Large intestine (tissue), 3 donors: Measurements from ENCODE around the gene KDM1B. TPM values are rescaled to one million over a fixed set of nuclear protein-coding genes. Genes with fewer than 3 reads are reported as not detected.

ENCODE experiments used
- DNase-seq, 2 donors: peaks; one replicate each; pipeline versions ENCODE4 v3.0.0 to v3.0.0-alpha.2; 2013
- H3K27ac ChIP-seq: one replicate; pipeline ENCODE4 v1.5.1; 2013; ENCODE audit warnings: low read length
- H3K27me3 ChIP-seq: 2 replicates; pipeline ENCODE4 v1.6.1; 2013; ENCODE audit warnings: low read length; ENCODE audit not compliant: control insufficient read depth, insufficient read depth
- H3K36me3 ChIP-seq: 2 replicates; pipeline ENCODE4 v1.6.1; 2013; ENCODE audit warnings: low read length; ENCODE audit not compliant: control insufficient read depth, insufficient read depth
- H3K4me1 ChIP-seq: one replicate; pipeline ENCODE4 v1.6.1; 2013; ENCODE audit warnings: low read length; ENCODE audit not compliant: control insufficient read depth, insufficient read depth
- H3K4me3 ChIP-seq: one replicate; pipeline ENCODE4 v1.5.1; 2013; ENCODE audit warnings: low read length
- H3K9me3 ChIP-seq: one replicate; pipeline ENCODE4 v1.6.1; 2013; ENCODE audit warnings: mild to moderate bottlenecking, low read depth, low read length, moderate library complexity; ENCODE audit not compliant: control insufficient read depth
- WGBS: methylation state at CpG from one replicate; pipeline ENCODE4 v1.1.5; 2013; ENCODE audit warnings: low lambda C conversion rate; ENCODE audit not compliant: insufficient coverage; 5-methylcytosine and 5-hydroxymethylcytosine counted together
- polyA plus RNA-seq: library from polyadenylated mRNA; unstranded; fragments of 120-200 nt; gene quantifications from one replicate; pipeline ENCODE4 v1.2.1, GENCODE V29; 2013

KDM1B gene
- polyA plus RNA-seq, 1 donor: 11.4 TPM

- 100% methylated on average over 2 of the region's 4 CpGs for WGBS
- H3K27ac ChIP-seq: no peak overlapping the region
- no peaks in the 10 kb centered on the region for H3K9me3 ChIP-seq
- DNase-seq: no peak
- H3K27me3 ChIP-seq: no peaks in the 10 kb centered on the region
- H3K4me1 ChIP-seq: peaks cover 9% of the 10 kb centered on the region
- H3K4me3 ChIP-seq: no peak overlapping the region
- H3K36me3 ChIP-seq: peaks cover 28% of the 10 kb centered on the region
Observed at GRCh38 chr6:18259675-18260447, 104.6 kb downstream of the KDM1B start.

GRCh38 chr6:18260448-18261106 is 105.4 kb downstream of the KDM1B start:
- no CpG with 5 or more reads among the region's 4 CpGs for WGBS
- Histone ChIP-seq H3K9me3 (no peaks in the 10 kb centered on the region), H3K27ac (no peak overlapping the region), H3K27me3 (no peaks in the 10 kb centered on the region), H3K4me1 (peaks cover 13% of the 10 kb centered on the region), H3K4me3 (no peak overlapping the region), H3K36me3 (peaks cover 21% of the 10 kb centered on the region)
- no peak for DNase-seq

GRCh38 chr6:18261877-18262276 is 106.7 kb downstream of the KDM1B start:
- H3K36me3 ChIP-seq: peaks cover 18% of the 10 kb centered on the region
- peaks cover 13% of the 10 kb centered on the region for H3K4me1 ChIP-seq
- no peak overlapping the region for H3K4me3 ChIP-seq
- no peak overlapping the region for H3K27ac ChIP-seq
- no peaks in the 10 kb centered on the region for H3K27me3 ChIP-seq
- DNase-seq: no peak
- 82% methylated on average over 2 of the region's 6 CpGs for WGBS
- peaks cover 5% of the 10 kb centered on the region for H3K9me3 ChIP-seq

- peaks cover 13% of the 10 kb centered on the region for H3K4me1 ChIP-seq
- peak overlapping the region; percentile 94 for H3K4me3 ChIP-seq
- H3K36me3 ChIP-seq: peaks cover 11% of the 10 kb centered on the region
- no CpG with 5 or more reads among the region's 18 CpGs for WGBS
- peak overlapping the region; percentile 76 for H3K27ac ChIP-seq
- H3K9me3 ChIP-seq: peaks cover 5% of the 10 kb centered on the region
- H3K27me3 ChIP-seq: no peaks in the 10 kb centered on the region
- DNase-seq: peak in 1 of 2 donors; percentile 54
Observed at GRCh38 chr6:18262702-18263417, 107.6 kb downstream of the KDM1B start.

GRCh38 chr6:18263418-18264218 is 108.4 kb downstream of the KDM1B start:
- Histone ChIP-seq H3K27me3 (no peaks in the 10 kb centered on the region), H3K36me3 (peaks cover 11% of the 10 kb centered on the region), H3K9me3 (peaks cover 5% of the 10 kb centered on the region), H3K4me1 (peaks cover 13% of the 10 kb centered on the region), H3K4me3 (peak overlapping the region; percentile 94), H3K27ac (peak overlapping the region; percentile 76)
- 0% methylated on average over 1 of the region's 50 CpGs for WGBS
- peak in 1 of 2 donors; percentile 23 for DNase-seq

- Histone ChIP-seq H3K9me3 (peaks cover 5% of the 10 kb centered on the region), H3K36me3 (peaks cover 11% of the 10 kb centered on the region), H3K27ac (peak within 1 kb of the TSS; percentile 89), H3K4me3 (peak within 1 kb of the TSS; percentile 94), H3K27me3 (no peaks in the 10 kb centered on the region), H3K4me1 (peaks cover 13% of the 10 kb centered on the region)
- WGBS: no CpG with 5 or more reads among the region's 113 CpGs
- DNase-seq: peak; percentile 79 to 90
Observed at GRCh38 chr6:18264219-18264922, 109.1 kb downstream of the KDM1B start, which contains the start of gene DEK. Gene DEK, minus strand, starts transcription at chr6:18264530. Its CDS starts 543 bp downstream, at chr6:18263987.

GRCh38 chr6:18264923-18265377 is 109.7 kb downstream of the KDM1B start:
- H3K36me3 ChIP-seq: peaks cover 11% of the 10 kb centered on the region
- no CpG with 5 or more reads among the region's 11 CpGs for WGBS
- peak overlapping the region; percentile 89 for H3K27ac ChIP-seq
- DNase-seq: no peak
- H3K9me3 ChIP-seq: peaks cover 5% of the 10 kb centered on the region
- H3K4me1 ChIP-seq: peaks cover 13% of the 10 kb centered on the region
- H3K4me3 ChIP-seq: peak overlapping the region; percentile 72
- no peaks in the 10 kb centered on the region for H3K27me3 ChIP-seq

GRCh38 chr6:18265787-18266522 is 110.7 kb downstream of the KDM1B start:
- Histone ChIP-seq H3K27me3 (no peaks in the 10 kb centered on the region), H3K4me1 (peaks cover 13% of the 10 kb centered on the region), H3K9me3 (peaks cover 5% of the 10 kb centered on the region), H3K4me3 (no peak overlapping the region), H3K36me3 (peaks cover 7% of the 10 kb centered on the region), H3K27ac (no peak overlapping the region)
- DNase-seq: no peak
- no CpG with 5 or more reads among the region's 14 CpGs for WGBS

- no CpG with 5 or more reads among the region's 11 CpGs for WGBS
- H3K27ac ChIP-seq: no peak overlapping the region
- no peaks in the 10 kb centered on the region for H3K27me3 ChIP-seq
- peaks cover 4% of the 10 kb centered on the region for H3K36me3 ChIP-seq
- H3K4me3 ChIP-seq: no peak overlapping the region
- peaks cover 13% of the 10 kb centered on the region for H3K4me1 ChIP-seq
- H3K9me3 ChIP-seq: peaks cover 5% of the 10 kb centered on the region
- DNase-seq: no peak
Observed at GRCh38 chr6:18266523-18266912, 111.3 kb downstream of the KDM1B start.
